GM10266 (cell line): Measurements from ENCODE around the gene ACER2.
A peak's percentile ranks its signal among the peaks of the same experiment; 100 is the strongest.

ENCODE experiments used
- DNase-seq: peaks from one replicate; pipeline ENCODE4 v3.0.0; 2012; ENCODE audit errors: extremely low spot score
- CTCF ChIP-seq: IDR thresholded peaks from 2 replicates; pipeline ENCODE4 v1.5.1; 2012; ENCODE audit warnings: mild to moderate bottlenecking, low read depth; ENCODE audit not compliant: control insufficient read depth, insufficient read depth; ENCODE audit errors: missing control alignments

Gene ACER2

GRCh38 chr9:19484699-19485098, 75.9 kb downstream of the ACER2 start:
- no peak for DNase-seq
- no peak for TF ChIP-seq CTCF

GRCh38 chr9:19485193-19485592, 76.4 kb downstream of the ACER2 start:
- TF ChIP-seq CTCF = no peak

GRCh38 chr9:19486803-19487202, 78.0 kb downstream of the ACER2 start:
- DNase-seq = no peak
- no peak for TF ChIP-seq CTCF

More at GRCh38 chr9:19485193-19485592, 76.4 kb downstream of the ACER2 start:
- DNase-seq = no peak

GRCh38 chr9:19488721-19489120, 79.9 kb downstream of the ACER2 start:
- no peak for DNase-seq
- TF ChIP-seq CTCF = no peak

GRCh38 chr9:19490269-19490668, 81.5 kb downstream of the ACER2 start:
- TF ChIP-seq CTCF = no peak
- DNase-seq = no peak

- TF ChIP-seq CTCF = no peak
Observed at GRCh38 chr9:19490828-19491227, 82.0 kb downstream of the ACER2 start.

GRCh38 chr9:19492775-19493173, 84.0 kb downstream of the ACER2 start:
- TF ChIP-seq CTCF = peak; percentile 11
- DNase-seq = no peak

More at GRCh38 chr9:19490828-19491227, 82.0 kb downstream of the ACER2 start:
- no peak for DNase-seq
